ENCODE results near the gene GIPR.

GIPR gene

GRCh38 chr19:45692187-45693105 is 24.4 kb downstream of the GIPR start, which contains the start of gene QPCTL (continued):
- TF ChIP-seq, protein P1, sequence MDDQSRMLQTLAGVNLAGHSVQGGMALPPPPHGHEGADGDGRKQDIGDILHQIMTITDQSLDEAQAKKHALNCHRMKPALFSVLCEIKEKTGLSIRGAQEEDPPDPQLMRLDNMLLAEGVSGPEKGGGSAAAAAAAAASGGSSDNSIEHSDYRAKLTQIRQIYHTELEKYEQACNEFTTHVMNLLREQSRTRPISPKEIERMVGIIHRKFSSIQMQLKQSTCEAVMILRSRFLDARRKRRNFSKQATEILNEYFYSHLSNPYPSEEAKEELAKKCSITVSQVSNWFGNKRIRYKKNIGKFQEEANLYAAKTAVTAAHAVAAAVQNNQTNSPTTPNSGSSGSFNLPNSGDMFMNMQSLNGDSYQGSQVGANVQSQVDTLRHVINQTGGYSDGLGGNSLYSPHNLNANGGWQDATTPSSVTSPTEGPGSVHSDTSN (CRISPR knock-in tag; IDR thresholded peaks at IDR 0.05): peak; percentile 64; the same call in 1 of the 2 replicates
- TF ChIP-seq ZNF335 (tag by site-specific recombination; conservative IDR thresholded peaks at IDR 0.05) (peak; percentile 95), SCRT2 (tag by site-specific recombination; IDR thresholded peaks at IDR 0.05) (peak; percentile 48; the same call in 1 of the 2 replicates), CTCF (tag by site-specific recombination; IDR thresholded peaks at IDR 0.05) (no peak), ZNF423 (tag by site-specific recombination; IDR thresholded peaks at IDR 0.05) (0 out of 2 replicates have a peak, but pooled peaks have one; percentile 25), ZNF561 (tag by site-specific recombination; IDR thresholded peaks at IDR 0.05; ENCODE audit: borderline replicate concordance) (peak; percentile 59; the same call in 1 of the 2 replicates), ZNF221 (tag by site-specific recombination; IDR thresholded peaks at IDR 0.05; ENCODE audit: borderline replicate concordance) (no peak), ZFP69B (tag by site-specific recombination; IDR thresholded peaks at IDR 0.05) (peak; percentile 74), KLF10 (tag by site-specific recombination; IDR thresholded peaks at IDR 0.05) (peak; percentile 99), BCL11B (tag by site-specific recombination; IDR thresholded peaks at IDR 0.05; ENCODE audit: low read depth) (peak; percentile 75), ZNF140 (tag by site-specific recombination; IDR thresholded peaks at IDR 0.05) (no peak), SP3 (tag by site-specific recombination; IDR thresholded peaks at IDR 0.05) (peak; percentile 91), KLF8 (tag by site-specific recombination; IDR thresholded peaks at IDR 0.05) (peak; percentile 75), ZBTB20 (tag by site-specific recombination; IDR thresholded peaks at IDR 0.05) (peak; percentile 96), ZNF624 (tag by site-specific recombination; IDR thresholded peaks at IDR 0.05) (no peak), SP2 (tag by site-specific recombination; IDR thresholded peaks at IDR 0.05) (peak; percentile 97), ZNF157 (tag by site-specific recombination; IDR thresholded peaks at IDR 0.05) (no peak), GLIS2 (tag by site-specific recombination; IDR thresholded peaks at IDR 0.05) (peak; percentile 72), ZNF391 (tag by site-specific recombination; IDR thresholded peaks at IDR 0.05; ENCODE audit: borderline replicate concordance, low read depth) (no peak), ZNF629 (tag by site-specific recombination; IDR thresholded peaks at IDR 0.05) (peak; percentile 22; the same call in 1 of the 2 replicates), ZNF416 (tag by site-specific recombination; IDR thresholded peaks at IDR 0.05) (no peak), ZNF600 (tag by site-specific recombination; IDR thresholded peaks at IDR 0.05) (peak; percentile 41), ZNF585B (tag by site-specific recombination; IDR thresholded peaks at IDR 0.05) (no peak), HOXD13 (CRISPR knock-in tag; IDR thresholded peaks at IDR 0.05; ENCODE audit: borderline replicate concordance) (no peak), ZBTB48 (tag by site-specific recombination; IDR thresholded peaks at IDR 0.05) (peak; percentile 80), ZNF747 (tag by site-specific recombination; IDR thresholded peaks at IDR 0.05) (no peak), ZNF133 (tag by site-specific recombination; IDR thresholded peaks at IDR 0.05) (no peak), ZNF571 (tag by site-specific recombination; IDR thresholded peaks at IDR 0.05) (no peak), ZNF704 (tag by site-specific recombination; IDR thresholded peaks at IDR 0.05) (no peak), ZNF521 (tag by site-specific recombination; IDR thresholded peaks at IDR 0.05) (no peak), HOXA7 (CRISPR knock-in tag; IDR thresholded peaks at IDR 0.05; ENCODE audit: borderline replicate concordance) (no peak), ZNF558 (tag by site-specific recombination; IDR thresholded peaks at IDR 0.05) (no peak), ZNF660 (tag by site-specific recombination; IDR thresholded peaks at IDR 0.05) (peak; percentile 82), IKZF3 (tag by site-specific recombination; IDR thresholded peaks at IDR 0.05) (peak; percentile 79), GLIS1 (tag by site-specific recombination; IDR thresholded peaks at IDR 0.05) (peak; percentile 45), ZSCAN30 (tag by site-specific recombination; IDR thresholded peaks at IDR 0.05) (peak; percentile 82), ZNF174 (tag by site-specific recombination; IDR thresholded peaks at IDR 0.05) (no peak), SP7 (tag by site-specific recombination; IDR thresholded peaks at IDR 0.05) (peak; percentile 43), ZNF501 (tag by site-specific recombination; IDR thresholded peaks at IDR 0.05) (peak; percentile 37; the same call in 1 of the 2 replicates), ZNF350 (tag by site-specific recombination; IDR thresholded peaks at IDR 0.05) (peak; percentile 17; the same call in 1 of the 2 replicates)
